Calu3 (cell line): ENCODE results near the gene PADI3. TPM values are rescaled to one million over a fixed set of nuclear protein-coding genes. Genes with fewer than 3 reads are reported as not detected.

Experiments
- BruUV-seq: library from RNA; stranded (reverse); fragments of 400-500 nt; replicated peaks from 2 replicates; lab custom pipeline; 2021; lab: Mats Ljungman, UMichigan
- CTCF ChIA-PET: fragments of 300-600 bp; sonication (Branson Sonifier 250); formaldehyde crosslinking; loops from one replicate; lab custom pipeline; 2022; ENCODE audit warnings: antibody characterized with exemption; lab: Charles Lee
- DNase-seq: peaks from one replicate; pipeline ENCODE4 v3.0.0; 2022
- H3K27ac Mint-ChIP-seq: one replicate; pipeline ENCODE4 v1.8.0; 2022; ENCODE audit warnings: mixed read lengths; ENCODE audit not compliant: unreplicated experiment
- H3K27me3 Mint-ChIP-seq: one replicate; pipeline ENCODE4 v1.8.0; 2022; ENCODE audit warnings: mixed read lengths; ENCODE audit not compliant: unreplicated experiment
- H3K36me3 Mint-ChIP-seq: one replicate; pipeline ENCODE4 v1.8.0; 2022; ENCODE audit warnings: mild to moderate bottlenecking, moderate library complexity, mixed read lengths; ENCODE audit not compliant: insufficient read depth, unreplicated experiment
- H3K4me1 Mint-ChIP-seq: one replicate; pipeline ENCODE4 v1.8.0; 2022; ENCODE audit warnings: mild to moderate bottlenecking, low read depth, mixed read lengths; ENCODE audit not compliant: unreplicated experiment
- H3K4me3 Mint-ChIP-seq: one replicate; pipeline ENCODE4 v1.8.0; 2022; ENCODE audit warnings: mild to moderate bottlenecking, low read depth, moderate library complexity, mixed read lengths; ENCODE audit not compliant: unreplicated experiment
- H3K9me3 Mint-ChIP-seq: one replicate; pipeline ENCODE4 v1.8.0; 2022; ENCODE audit warnings: low read depth, mixed read lengths; ENCODE audit not compliant: unreplicated experiment
- intact Hi-C: fragments of 100-400 bp; cut with micrococcal nuclease; formaldehyde crosslinking; loops from one replicate; pipeline ENCODE4 v1.10.0; 2022; ENCODE audit not compliant: unreplicated experiment
- total RNA-seq: library from RNA; stranded (reverse); gene quantifications from 2 replicates; pipeline ENCODE4 v1.2.3, GENCODE V29; 2022
- TF ChIP-seq, protein P1 (sequence below): fragments of 200-600 bp; IDR thresholded peaks from one replicate; pipeline ENCODE4 v1.8.0; 2022; ENCODE audit warnings: antibody characterized with exemption; ENCODE audit not compliant: unreplicated experiment

The PADI3 gene
- total RNA-seq, 1 experiment from 2014 or later, result 0.21 TPM

DNA sequence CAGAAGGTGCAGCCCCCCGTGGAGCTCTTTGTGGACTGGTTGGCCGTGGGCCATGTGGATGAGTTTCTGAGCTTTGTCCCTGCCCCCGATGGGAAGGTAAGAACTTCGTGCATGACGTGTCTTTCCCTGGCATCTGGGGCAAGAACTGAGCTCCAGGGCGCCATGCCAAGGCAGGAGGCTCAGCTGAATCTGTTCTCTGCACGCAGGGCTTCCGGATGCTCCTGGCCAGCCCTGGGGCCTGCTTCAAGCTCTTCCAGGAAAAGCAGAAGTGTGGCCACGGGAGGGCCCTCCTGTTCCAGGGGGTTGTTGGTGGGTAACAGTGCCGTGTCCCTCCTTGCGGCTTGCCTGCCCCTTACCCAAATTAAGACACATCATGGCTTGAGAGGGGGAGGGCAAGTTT lies 27.7 kb downstream of the PADI3 start:
- Mint-ChIP-seq H3K27me3 (peaks cover 3% of the 10 kb centered on the region), H3K36me3 (no peaks in the 10 kb centered on the region), H3K9me3 (no peaks in the 10 kb centered on the region), H3K4me3 (no peak overlapping the region), H3K27ac (no peak overlapping the region), H3K4me1 (no peaks in the 10 kb centered on the region)
- peak; percentile 62 for DNase-seq
- CTCF ChIA-PET, result interaction anchor here (0.5 to 2.1 kb wide), 3 partner anchors 60 to 218 kb away, joined by 3 to 7 read pairs (median 4); no protein-coding TSS in a partner anchor
- BruUV-seq, result no TSS peak
- TF ChIP-seq, protein P1, sequence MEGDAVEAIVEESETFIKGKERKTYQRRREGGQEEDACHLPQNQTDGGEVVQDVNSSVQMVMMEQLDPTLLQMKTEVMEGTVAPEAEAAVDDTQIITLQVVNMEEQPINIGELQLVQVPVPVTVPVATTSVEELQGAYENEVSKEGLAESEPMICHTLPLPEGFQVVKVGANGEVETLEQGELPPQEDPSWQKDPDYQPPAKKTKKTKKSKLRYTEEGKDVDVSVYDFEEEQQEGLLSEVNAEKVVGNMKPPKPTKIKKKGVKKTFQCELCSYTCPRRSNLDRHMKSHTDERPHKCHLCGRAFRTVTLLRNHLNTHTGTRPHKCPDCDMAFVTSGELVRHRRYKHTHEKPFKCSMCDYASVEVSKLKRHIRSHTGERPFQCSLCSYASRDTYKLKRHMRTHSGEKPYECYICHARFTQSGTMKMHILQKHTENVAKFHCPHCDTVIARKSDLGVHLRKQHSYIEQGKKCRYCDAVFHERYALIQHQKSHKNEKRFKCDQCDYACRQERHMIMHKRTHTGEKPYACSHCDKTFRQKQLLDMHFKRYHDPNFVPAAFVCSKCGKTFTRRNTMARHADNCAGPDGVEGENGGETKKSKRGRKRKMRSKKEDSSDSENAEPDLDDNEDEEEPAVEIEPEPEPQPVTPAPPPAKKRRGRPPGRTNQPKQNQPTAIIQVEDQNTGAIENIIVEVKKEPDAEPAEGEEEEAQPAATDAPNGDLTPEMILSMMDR, result no peak
- intact Hi-C loops, result no loop called here

DNA sequence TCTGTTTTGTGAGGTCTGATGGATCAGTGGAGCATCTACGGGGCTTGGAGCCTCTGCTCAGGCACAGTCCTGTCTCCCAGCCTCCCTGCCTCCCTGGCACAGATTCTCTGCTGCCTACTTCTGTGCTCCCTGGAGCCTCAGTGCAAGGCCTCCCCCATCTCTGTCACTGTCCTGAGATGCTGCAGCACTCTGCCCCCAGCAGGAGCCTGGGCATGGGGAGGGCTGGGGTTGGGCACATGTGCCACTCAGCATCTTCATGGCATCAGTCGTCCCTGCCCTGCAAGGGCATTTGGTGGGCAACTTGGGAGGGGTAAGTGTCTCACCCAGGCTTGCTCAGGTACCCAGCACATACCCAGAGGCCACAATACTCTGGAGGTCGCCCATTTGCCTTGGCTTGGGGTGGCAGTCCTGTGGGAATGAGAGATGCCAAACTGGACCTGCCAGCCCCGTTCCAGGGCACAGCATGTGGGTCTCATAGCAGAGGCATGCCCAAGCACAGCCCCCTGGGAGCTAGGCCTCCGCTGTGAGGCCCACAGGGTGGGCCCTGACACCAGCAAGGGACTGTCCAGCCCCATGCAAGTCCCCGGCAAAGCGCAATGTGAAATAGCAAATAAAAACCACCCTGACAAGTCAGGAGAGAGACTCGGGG lies 28.7 kb downstream of the PADI3 start:
- H3K4me1 Mint-ChIP-seq, result no peaks in the 10 kb centered on the region
- H3K4me3 Mint-ChIP-seq, result no peak overlapping the region
- H3K27me3 Mint-ChIP-seq, result peaks cover 13% of the 10 kb centered on the region
- intact Hi-C loops, result no loop called here
- no peaks in the 10 kb centered on the region for H3K9me3 Mint-ChIP-seq
- TF ChIP-seq, protein P1, result no peak
- CTCF ChIA-PET, result interaction anchor here (2.1 kb wide), 1 partner anchor 59 kb away, joined by 7 read pairs; no protein-coding TSS in a partner anchor
- H3K36me3 Mint-ChIP-seq, result no peaks in the 10 kb centered on the region
- BruUV-seq, result no TSS peak
- no peak for DNase-seq
- no peak overlapping the region for H3K27ac Mint-ChIP-seq

DNA sequence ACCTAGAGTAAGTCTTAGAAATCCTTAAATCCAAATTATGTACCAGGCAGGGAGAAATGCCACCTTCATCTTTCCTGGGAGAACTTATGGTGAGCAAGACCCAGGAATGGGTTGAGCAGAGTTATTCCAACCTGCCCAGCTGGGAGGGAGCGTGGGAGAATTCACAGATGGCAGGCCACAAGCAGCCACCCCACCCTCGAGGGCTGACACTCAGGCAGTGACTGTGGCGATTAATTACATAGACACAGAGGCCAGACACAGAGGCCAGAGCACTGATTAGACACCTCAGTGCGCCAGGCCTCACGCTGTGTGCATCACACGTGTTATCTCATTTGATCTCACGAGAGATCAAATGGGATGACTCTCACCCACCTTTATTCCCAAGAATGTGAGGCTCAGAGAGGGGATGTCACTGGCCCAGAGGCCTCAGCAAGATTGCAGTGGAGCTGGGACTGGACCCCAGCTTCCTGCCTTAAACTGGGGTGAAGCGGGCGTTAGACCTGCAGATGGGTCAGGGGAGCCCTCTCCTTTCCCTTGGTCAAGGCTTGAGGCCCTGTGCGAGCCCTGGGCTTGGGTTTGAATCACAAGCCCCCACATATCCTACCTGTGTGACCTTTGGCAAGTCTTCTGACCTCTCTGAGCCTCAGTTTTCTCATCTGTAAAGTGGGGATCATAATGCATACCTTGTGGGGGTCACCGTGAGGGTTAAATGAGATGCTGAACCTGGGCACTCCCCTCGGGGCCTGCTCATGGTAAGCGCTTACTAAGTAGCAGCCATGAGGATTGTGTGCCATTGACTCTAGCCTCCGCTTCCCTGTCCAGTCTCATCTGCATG lies 30.3 kb downstream of the PADI3 start:
- no peak overlapping the region for H3K27ac Mint-ChIP-seq
- H3K4me3 Mint-ChIP-seq, result no peak overlapping the region

DNA sequence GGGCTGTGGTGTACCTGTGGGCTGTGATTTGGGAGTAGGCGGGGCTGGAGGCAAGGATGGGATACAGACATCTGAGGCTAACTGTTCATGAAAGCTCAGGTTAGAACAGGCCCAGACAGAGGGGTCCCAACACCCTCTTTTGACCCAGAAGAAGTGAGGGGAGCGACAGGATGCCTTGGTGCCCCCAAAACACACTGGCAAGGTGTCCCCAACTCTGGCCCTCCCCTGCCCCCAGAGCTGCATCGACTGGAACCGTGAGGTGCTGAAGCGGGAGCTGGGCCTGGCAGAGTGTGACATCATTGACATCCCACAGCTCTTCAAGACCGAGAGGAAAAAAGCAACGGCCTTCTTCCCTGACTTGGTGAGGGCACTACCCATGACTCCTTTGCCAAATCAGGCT lies 31.5 kb downstream of the PADI3 start:
- no TSS peak for BruUV-seq
- intact Hi-C loops, result no loop called here
- CTCF ChIA-PET, result no interaction called here
- H3K9me3 Mint-ChIP-seq, result no peaks in the 10 kb centered on the region
- H3K27me3 Mint-ChIP-seq, result peaks cover 15% of the 10 kb centered on the region
- no peak overlapping the region for H3K4me3 Mint-ChIP-seq
- no peak overlapping the region for H3K27ac Mint-ChIP-seq
- no peaks in the 10 kb centered on the region for H3K36me3 Mint-ChIP-seq
- TF ChIP-seq, protein P1, result no peak
- no peaks in the 10 kb centered on the region for H3K4me1 Mint-ChIP-seq
- DNase-seq, result no peak

More for the DNA sequence above, 30.3 kb downstream of the PADI3 start:
- no TSS peak for BruUV-seq
- intact Hi-C loops, result no loop called here
- no peaks in the 10 kb centered on the region for H3K4me1 Mint-ChIP-seq
- no peaks in the 10 kb centered on the region for H3K9me3 Mint-ChIP-seq
- DNase-seq, result no peak
- H3K27me3 Mint-ChIP-seq, result peaks cover 15% of the 10 kb centered on the region
- CTCF ChIA-PET, result no interaction called here
- H3K36me3 Mint-ChIP-seq, result no peaks in the 10 kb centered on the region
- TF ChIP-seq, protein P1, result no peak
